Transverse colon (tissue), 4 donors: ENCODE data around the gene PYCR2. TPM values are rescaled to one million over a fixed set of nuclear protein-coding genes. Genes with fewer than 3 reads are reported as not detected.

Experiments used
- DNase-seq: peaks from one replicate; pipeline ENCODE4 v3.0.0-alpha.2; 2019
- H3K27ac ChIP-seq, 4 donors: fragments of 200-600 bp; sonication (generic); 2 replicates each; pipeline ENCODE4 v1.5.1; 2016 to 2018; ENCODE audit warnings: inconsistent platforms in 4 of 4
- H3K27me3 ChIP-seq: fragments of 200-600 bp; sonication (generic); 2 replicates; pipeline ENCODE4 v1.5.1; 2017; ENCODE audit warnings: inconsistent platforms
- H3K36me3 ChIP-seq, 4 donors: fragments of 200-600 bp; sonication (generic); 2 replicates each; pipeline ENCODE4 v1.5.1; 2017 to 2019; ENCODE audit warnings: inconsistent platforms in 4 of 4
- H3K4me1 ChIP-seq, 4 donors: fragments of 200-600 bp; sonication (generic); 2 replicates each; pipeline ENCODE4 v1.5.1; 2017 to 2020; ENCODE audit warnings: inconsistent platforms in 4 of 4
- H3K4me3 ChIP-seq, 4 donors: fragments of 200-600 bp; sonication (generic); 1 replicate in 1 of 4; 2 replicates in 3 of 4; pipeline versions ENCODE4 v1.5.1 to v1.6.1; 2017 to 2019; ENCODE audit warnings: inconsistent platforms in 4 of 4
- H3K9me3 ChIP-seq, 2 donors: fragments of 200-600 bp; sonication (generic); 2 replicates each; pipeline ENCODE4 v1.5.1; 2017 to 2019; ENCODE audit warnings: inconsistent platforms in 2 of 2
- CTCF ChIP-seq, 5 experiments: fragments of 200-600 bp in 3 of 5; fragments of 450-650 bp in 2 of 5; sonication (generic) in 3 of 5; IDR thresholded peaks; 1 replicate in 2 of 5; 2 replicates in 3 of 5; pipeline ENCODE4 v1.5.1; 2016 to 2017; ENCODE audit warnings: antibody characterized with exemption in 5 of 5, inconsistent platforms in 3 of 5, mild to moderate bottlenecking in 2 of 5, moderate library complexity in 1 of 5
- EP300 ChIP-seq: sonication (generic); formaldehyde crosslinking; IDR thresholded peaks from one replicate; pipeline ENCODE4 v1.6.1; 2017; ENCODE audit warnings: antibody characterized with exemption, low read depth
- POLR2A ChIP-seq: fragments of 450-650 bp; IDR thresholded peaks from one replicate; pipeline ENCODE4 v1.6.1; 2016; ENCODE audit warnings: antibody characterized with exemption, mild to moderate bottlenecking, moderate library complexity
- POLR2AphosphoS5 ChIP-seq, 3 donors: sonication (generic); formaldehyde crosslinking; IDR thresholded peaks; one replicate each; pipeline ENCODE4 v1.6.1; 2016; ENCODE audit warnings: antibody characterized with exemption in 3 of 3
- WGBS, 2 donors: methylation state at CpG; one replicate each; pipeline ENCODE4 v1.1.5; 2018; ENCODE audit warnings: low coverage in 1 of 2; 5-methylcytosine and 5-hydroxymethylcytosine counted together
- in situ Hi-C, 4 donors: fragments of 200-750 bp; cut with MboI; loops; one replicate each; pipeline versions ENCODE4 v1.15.0 to v1.15.1; 2017; ENCODE audit warnings: low sequenced_read_pairs in 3 of 4, low pct_ligation_motif_present in 1 of 4, low pct_unique_long_range_greater_than_20kb in 1 of 4
- intact Hi-C: fragments of 100-400 bp; cut with DNase I; formaldehyde crosslinking; loops from one replicate; pipeline ENCODE4 v1.15.1; 2023; ENCODE audit warnings: low total_unique reads
- total RNA-seq, 4 donors: library from RNA; depleted of rRNA; stranded (reverse); fragments of >200 nt; gene quantifications; one replicate each; pipeline ENCODE4 v1.1.0, GENCODE V29; 2016

PYCR2 gene
- total RNA-seq, 4 donors from 2014 or later = 26.5 to 40.6 (median 32.2) TPM

GRCh38 chr1:225908013-225908640, 15.9 kb downstream of the PYCR2 start:
- H3K27me3 ChIP-seq = no peaks in the 10 kb centered on the region
- WGBS, 2 donors = 85% methylated on average over 5 of the region's 5 CpGs; no CpG with 5 or more reads in 1 of the 2 donors
- H3K4me1 ChIP-seq = peaks cover 0 to 18% (median 13%) of the 10 kb centered on the region in 4 donors
- TF ChIP-seq POLR2AphosphoS5 (IDR thresholded peaks at IDR 0.05) (no peak), POLR2A (no peak), CTCF (IDR thresholded peaks at IDR 0.05) (no peak), EP300 (no peak)
- H3K36me3 ChIP-seq = no peaks in the 10 kb centered on the region
- in situ Hi-C loops = loop anchor here in 2 of 4 donors (25.0 kb wide), 2 partner anchors 121 to 421 kb away; partner anchors contain the start of gene SRP9 (in 1 of the 2)
- H3K4me3 ChIP-seq = no peak overlapping the region
- intact Hi-C loops = no loop called here
- H3K27ac ChIP-seq = no peak overlapping the region
- no peak for DNase-seq
- no peaks in the 10 kb centered on the region for H3K9me3 ChIP-seq

GRCh38 chr1:225907341-225907740, 16.7 kb downstream of the PYCR2 start:
- intact Hi-C loops = no loop called here
- H3K27me3 ChIP-seq = no peaks in the 10 kb centered on the region
- in situ Hi-C loops = loop anchor here in 2 of 4 donors (25.0 kb wide), 2 partner anchors 120 to 420 kb away; partner anchors contain the start of gene SRP9 (in 1 of the 2)
- no peak overlapping the region for H3K27ac ChIP-seq
- H3K9me3 ChIP-seq = no peaks in the 10 kb centered on the region
- TF ChIP-seq POLR2A = no peak
- TF ChIP-seq POLR2AphosphoS5 (IDR thresholded peaks at IDR 0.05) = no peak
- TF ChIP-seq EP300 = no peak
- no peak for TF ChIP-seq CTCF (IDR thresholded peaks at IDR 0.05)
- H3K36me3 ChIP-seq = no peaks in the 10 kb centered on the region
- 91% methylated on average over 7 of the region's 7 CpGs; no CpG with 5 or more reads in 1 of the 2 donors for WGBS, 2 donors
- H3K4me1 ChIP-seq = peaks cover 0 to 18% (median 13%) of the 10 kb centered on the region in 4 donors
- H3K4me3 ChIP-seq = no peak overlapping the region
- no peak for DNase-seq

- 88 to 100% methylated on average over 1 to 6 of the region's 6 CpGs for WGBS, 2 donors
- H3K27me3 ChIP-seq = no peaks in the 10 kb centered on the region
These were observed 17.6 kb downstream of the PYCR2 start for GRCh38 chr1:225906467-225906866.

More at GRCh38 chr1:225906467-225906866, 17.6 kb downstream of the PYCR2 start:
- Histone ChIP-seq H3K4me1 (peaks cover 0 to 17% (median 9%) of the 10 kb centered on the region in 4 donors), H3K9me3 (no peaks in the 10 kb centered on the region), H3K27ac (no peak overlapping the region), H3K4me3 (no peak overlapping the region), H3K36me3 (no peaks in the 10 kb centered on the region)
- DNase-seq = no peak
- intact Hi-C loops (no loop called here), in situ Hi-C loops (loop anchor here in 2 of 4 donors (25.0 kb wide), 2 partner anchors 119 to 419 kb away; partner anchors contain the start of gene SRP9 (in 1 of the 2))
- no peak for TF ChIP-seq POLR2AphosphoS5 (IDR thresholded peaks at IDR 0.05)
- no peak for TF ChIP-seq CTCF (IDR thresholded peaks at IDR 0.05)
- no peak for TF ChIP-seq EP300
- TF ChIP-seq POLR2A = no peak
